ENCODE measurements around the gene CYREN.
"Not testable (repeated sequence)": the region's sequence is repeated elsewhere in the genome, so short reads cannot be mapped to it uniquely, and the experiment has no call there.

The CYREN gene

DNA sequence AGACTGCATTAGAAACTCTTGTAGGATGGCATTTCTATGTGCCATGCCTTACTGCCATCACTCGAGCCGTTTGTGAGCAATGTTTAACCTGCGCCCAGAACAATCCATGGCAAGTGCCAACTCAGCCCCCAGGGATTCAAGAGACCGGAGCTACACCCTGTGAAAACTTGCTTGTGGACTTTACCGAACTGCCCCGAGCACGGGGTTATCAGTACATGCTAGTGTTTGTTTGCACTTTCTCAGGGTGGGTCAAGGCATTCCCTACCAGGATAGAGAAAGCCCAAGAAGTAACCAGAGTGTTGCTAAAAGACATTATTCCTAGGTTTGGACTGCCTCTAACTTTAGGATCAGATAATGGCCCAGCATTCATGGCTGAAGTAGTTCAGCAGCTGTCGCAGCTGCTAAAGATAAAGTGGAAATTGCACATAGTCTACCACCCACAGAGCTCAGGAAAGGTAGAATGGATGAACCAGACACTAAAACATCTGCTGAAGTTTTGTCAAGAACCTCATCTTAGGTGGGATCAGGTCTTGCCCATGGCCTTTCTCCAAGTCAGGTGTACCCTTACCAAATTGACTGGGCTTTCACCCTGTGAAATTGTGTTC lies 8.9 kb upstream of the CYREN start:
- Histone ChIP-seq H3K18ac (ENCODE audit: low read length) (no peak overlapping the region), H3K4me3 (ENCODE audit: low read length) (no peak overlapping the region), H3K79me2 (ENCODE audit: control insufficient read depth, insufficient read depth, low read length) (no peaks in the 10 kb centered on the region), H3K27ac (ENCODE audit: low read depth, low read length) (no peak overlapping the region), H3K56ac (ENCODE audit: low read length) (no peak overlapping the region), H2BK15ac (replicated peaks; ENCODE audit: low read depth) (no peak overlapping the region), H3K4me2 (ENCODE audit: low read length) (no peak overlapping the region), H3K9ac (ENCODE audit: low read length) (no peak overlapping the region), H3K27me3 (ENCODE audit: insufficient read depth, low read length, poor library complexity) (no peaks in the 10 kb centered on the region), H3K23ac (ENCODE audit: low read length) (no peak overlapping the region), H3K4ac (ENCODE audit: low read depth, low read length) (no peak overlapping the region), H4K8ac (ENCODE audit: low read depth, low read length) (no peak overlapping the region), H3K4me1 (ENCODE audit: control insufficient read depth, low read depth, low read length) (no peaks in the 10 kb centered on the region), H4K5ac (ENCODE audit: low read length) (no peak overlapping the region), H2BK5ac (ENCODE audit: low read length) (no peak overlapping the region), H2AK5ac (ENCODE audit: low read length) (no peak overlapping the region), H3K79me1 (ENCODE audit: low read length) (no peaks in the 10 kb centered on the region), H3K36me3 (ENCODE audit: control insufficient read depth, insufficient read depth, low read length) (no peaks in the 10 kb centered on the region), H2BK120ac (ENCODE audit: low read depth, low read length) (no peak overlapping the region)
- WGBS (ENCODE audit: extremely low coverage, insufficient coverage, low lambda C conversion rate), result no CpG with 5 or more reads among the region's 8 CpGs
- no peak for DNase-seq

DNA sequence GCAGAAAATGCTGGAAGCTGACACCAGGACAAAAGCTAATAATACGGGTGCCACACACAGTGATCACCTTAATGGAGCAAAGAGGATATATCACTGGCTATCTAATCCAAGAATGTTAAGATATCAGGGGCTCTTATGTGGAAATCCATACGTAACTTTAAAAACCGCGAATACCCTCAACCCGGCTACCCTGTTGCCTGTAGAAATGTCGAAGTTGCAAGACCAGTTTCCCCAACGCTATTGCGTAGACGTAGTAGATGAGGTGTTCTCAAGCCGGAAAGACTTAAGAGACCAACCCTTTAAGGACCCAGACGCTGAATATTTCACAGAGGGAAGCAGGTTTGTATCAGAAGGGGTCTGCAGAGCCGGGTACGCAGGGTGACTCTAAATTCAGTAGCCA lies 7.9 kb upstream of the CYREN start:
- no CpG with 5 or more reads among the region's 13 CpGs for WGBS (ENCODE audit: extremely low coverage, insufficient coverage, low lambda C conversion rate)
- Histone ChIP-seq H3K4me1 (ENCODE audit: control insufficient read depth, low read depth, low read length) (no peaks in the 10 kb centered on the region), H4K5ac (ENCODE audit: low read length) (no peak overlapping the region), H3K4ac (ENCODE audit: low read depth, low read length) (no peak overlapping the region), H2BK15ac (replicated peaks; ENCODE audit: low read depth) (no peak overlapping the region), H4K8ac (ENCODE audit: low read depth, low read length) (no peak overlapping the region), H2BK120ac (ENCODE audit: low read depth, low read length) (no peak overlapping the region), H3K4me3 (ENCODE audit: low read length) (no peak overlapping the region), H3K4me2 (ENCODE audit: low read length) (no peak overlapping the region), H3K79me2 (ENCODE audit: control insufficient read depth, insufficient read depth, low read length) (no peaks in the 10 kb centered on the region), H3K27ac (ENCODE audit: low read depth, low read length) (no peak overlapping the region), H2AK5ac (ENCODE audit: low read length) (no peak overlapping the region), H3K18ac (ENCODE audit: low read length) (no peak overlapping the region), H3K23ac (ENCODE audit: low read length) (no peak overlapping the region), H3K9ac (ENCODE audit: low read length) (no peak overlapping the region), H3K56ac (ENCODE audit: low read length) (no peak overlapping the region), H3K79me1 (ENCODE audit: low read length) (no peaks in the 10 kb centered on the region), H3K27me3 (ENCODE audit: insufficient read depth, low read length, poor library complexity) (no peaks in the 10 kb centered on the region), H2BK5ac (ENCODE audit: low read length) (no peak overlapping the region), H3K36me3 (ENCODE audit: control insufficient read depth, insufficient read depth, low read length) (no peaks in the 10 kb centered on the region)
- no peak for DNase-seq

DNA sequence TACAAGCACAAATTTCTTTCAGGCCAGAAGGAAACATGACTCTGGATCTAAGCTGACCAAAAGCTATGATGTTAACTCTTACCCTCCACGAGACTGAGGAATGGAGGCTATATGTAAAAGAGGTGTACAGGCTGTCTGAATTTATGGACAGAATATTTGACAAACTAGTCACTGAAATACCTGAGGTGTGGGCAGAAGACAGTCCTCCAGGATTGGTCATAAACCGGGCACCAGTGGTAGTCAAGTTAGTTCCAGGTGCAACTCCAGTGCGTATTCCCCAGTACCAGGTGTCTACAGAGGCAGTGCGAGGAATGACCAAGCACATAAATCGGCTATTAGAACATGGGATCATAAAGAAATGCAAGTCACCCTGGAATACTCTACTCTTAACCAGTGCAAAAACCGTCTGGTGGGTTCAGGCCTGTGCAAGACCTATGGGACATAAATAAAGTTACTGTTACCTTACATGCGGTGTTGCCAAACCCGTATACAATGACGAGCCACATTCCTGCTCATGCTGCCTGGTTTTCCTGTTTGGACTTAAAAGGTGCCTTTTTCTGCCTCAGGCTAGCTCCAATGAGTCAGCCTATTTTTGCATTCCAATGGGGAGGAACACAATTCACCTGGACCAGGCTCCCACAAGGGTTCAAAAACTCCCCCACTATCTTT lies 6.7 kb upstream of the CYREN start:
- H3K18ac ChIP-seq (ENCODE audit: low read length), result no peak overlapping the region

DNA sequence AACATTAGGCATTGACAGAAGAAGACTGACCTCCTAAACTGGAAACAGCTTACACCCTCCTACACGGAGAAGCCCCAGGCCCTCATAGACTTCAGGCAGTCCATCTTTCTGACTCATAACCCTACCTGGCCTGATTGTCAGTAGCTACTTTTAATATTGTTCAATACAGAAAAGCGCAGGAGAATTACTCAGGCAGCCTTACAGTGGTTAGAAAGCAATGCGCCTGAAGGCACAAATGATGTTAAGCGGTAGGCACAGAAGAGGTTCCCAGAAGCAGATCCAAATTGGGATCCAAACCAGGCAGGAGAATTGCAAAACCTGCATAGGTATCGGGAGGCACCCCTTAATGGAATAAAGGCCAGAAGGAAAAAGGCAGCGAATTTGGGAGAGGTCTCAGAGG lies 5.4 kb upstream of the CYREN start:
- Histone ChIP-seq H3K23ac (ENCODE audit: low read length) (no peak overlapping the region), H3K27me3 (ENCODE audit: insufficient read depth, low read length, poor library complexity) (no peaks in the 10 kb centered on the region), H3K9ac (ENCODE audit: low read length) (no peak overlapping the region), H3K56ac (ENCODE audit: low read length) (no peak overlapping the region), H3K4me1 (ENCODE audit: control insufficient read depth, low read depth, low read length) (no peaks in the 10 kb centered on the region), H3K79me1 (ENCODE audit: low read length) (no peaks in the 10 kb centered on the region), H3K4me2 (ENCODE audit: low read length) (no peak overlapping the region), H3K18ac (ENCODE audit: low read length) (no peak overlapping the region), H3K36me3 (ENCODE audit: control insufficient read depth, insufficient read depth, low read length) (no peaks in the 10 kb centered on the region), H4K5ac (ENCODE audit: low read length) (no peak overlapping the region), H4K8ac (ENCODE audit: low read depth, low read length) (no peak overlapping the region), H3K4ac (ENCODE audit: low read depth, low read length) (no peak overlapping the region), H3K27ac (ENCODE audit: low read depth, low read length) (no peak overlapping the region), H2AK5ac (ENCODE audit: low read length) (no peak overlapping the region), H3K79me2 (ENCODE audit: control insufficient read depth, insufficient read depth, low read length) (no peaks in the 10 kb centered on the region), H2BK15ac (replicated peaks; ENCODE audit: low read depth) (no peak overlapping the region), H3K4me3 (ENCODE audit: low read length) (no peak overlapping the region), H2BK120ac (ENCODE audit: low read depth, low read length) (no peak overlapping the region), H2BK5ac (ENCODE audit: low read length) (no peak overlapping the region)
- no peak for DNase-seq
- WGBS (ENCODE audit: extremely low coverage, insufficient coverage, low lambda C conversion rate), result no CpG with 5 or more reads among the region's 6 CpGs

More for the DNA sequence above, 6.7 kb upstream of the CYREN start:
- Histone ChIP-seq H3K4ac (ENCODE audit: low read depth, low read length) (no peak overlapping the region), H3K4me3 (ENCODE audit: low read length) (no peak overlapping the region), H3K27ac (ENCODE audit: low read depth, low read length) (no peak overlapping the region), H3K79me2 (ENCODE audit: control insufficient read depth, insufficient read depth, low read length) (no peaks in the 10 kb centered on the region), H2AK5ac (ENCODE audit: low read length) (no peak overlapping the region), H2BK120ac (ENCODE audit: low read depth, low read length) (no peak overlapping the region), H3K23ac (ENCODE audit: low read length) (no peak overlapping the region), H3K27me3 (ENCODE audit: insufficient read depth, low read length, poor library complexity) (no peaks in the 10 kb centered on the region), H2BK15ac (replicated peaks; ENCODE audit: low read depth) (no peak overlapping the region), H2BK5ac (ENCODE audit: low read length) (no peak overlapping the region), H3K56ac (ENCODE audit: low read length) (no peak overlapping the region), H3K36me3 (ENCODE audit: control insufficient read depth, insufficient read depth, low read length) (no peaks in the 10 kb centered on the region), H4K5ac (ENCODE audit: low read length) (no peak overlapping the region), H4K8ac (ENCODE audit: low read depth, low read length) (no peak overlapping the region), H3K79me1 (ENCODE audit: low read length) (no peaks in the 10 kb centered on the region), H3K9ac (ENCODE audit: low read length) (no peak overlapping the region), H3K4me1 (ENCODE audit: control insufficient read depth, low read depth, low read length) (no peaks in the 10 kb centered on the region), H3K4me2 (ENCODE audit: low read length) (no peak overlapping the region)
- DNase-seq, result peak; percentile 80
- WGBS (ENCODE audit: extremely low coverage, insufficient coverage, low lambda C conversion rate), result no CpG with 5 or more reads among the region's 9 CpGs

DNA sequence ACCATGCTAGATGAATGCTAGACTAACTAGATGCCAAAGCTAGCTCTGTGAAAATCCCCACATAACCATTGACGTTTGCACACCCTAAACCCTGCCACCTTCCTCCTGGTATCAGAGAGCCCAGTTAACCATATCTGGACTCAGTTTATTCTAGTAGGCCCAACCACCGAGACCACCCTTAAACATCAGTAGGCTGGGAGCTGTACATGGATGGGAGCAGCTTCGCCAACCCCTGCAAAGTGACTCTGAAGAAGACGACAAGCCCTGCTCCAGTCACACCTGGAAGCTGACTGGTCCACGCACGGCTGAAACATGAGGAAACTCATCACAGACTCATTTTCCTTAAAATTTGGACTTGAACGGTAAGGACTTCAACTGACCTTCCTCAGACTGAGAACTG lies 4.4 kb upstream of the CYREN start:
- Histone ChIP-seq H3K27me3 (ENCODE audit: insufficient read depth, low read length, poor library complexity) (no peaks in the 10 kb centered on the region), H3K23ac (ENCODE audit: low read length) (no peak overlapping the region), H3K9ac (ENCODE audit: low read length) (no peak overlapping the region), H4K8ac (ENCODE audit: low read depth, low read length) (no peak overlapping the region), H2AK5ac (ENCODE audit: low read length) (no peak overlapping the region), H2BK15ac (replicated peaks; ENCODE audit: low read depth) (no peak overlapping the region), H3K4me2 (ENCODE audit: low read length) (no peak overlapping the region), H3K56ac (ENCODE audit: low read length) (no peak overlapping the region), H3K27ac (ENCODE audit: low read depth, low read length) (no peak overlapping the region), H3K79me1 (ENCODE audit: low read length) (no peaks in the 10 kb centered on the region), H3K36me3 (ENCODE audit: control insufficient read depth, insufficient read depth, low read length) (no peaks in the 10 kb centered on the region), H4K5ac (ENCODE audit: low read length) (no peak overlapping the region), H3K79me2 (ENCODE audit: control insufficient read depth, insufficient read depth, low read length) (peaks cover under 1% of the 10 kb centered on the region), H2BK120ac (ENCODE audit: low read depth, low read length) (no peak overlapping the region), H3K4me3 (ENCODE audit: low read length) (no peak overlapping the region), H2BK5ac (ENCODE audit: low read length) (no peak overlapping the region), H3K18ac (ENCODE audit: low read length) (no peak overlapping the region), H3K4me1 (ENCODE audit: control insufficient read depth, low read depth, low read length) (no peaks in the 10 kb centered on the region), H3K4ac (ENCODE audit: low read depth, low read length) (no peak overlapping the region)
- no peak for DNase-seq
- no CpG with 5 or more reads among the region's 7 CpGs for WGBS (ENCODE audit: extremely low coverage, insufficient coverage, low lambda C conversion rate)

DNA sequence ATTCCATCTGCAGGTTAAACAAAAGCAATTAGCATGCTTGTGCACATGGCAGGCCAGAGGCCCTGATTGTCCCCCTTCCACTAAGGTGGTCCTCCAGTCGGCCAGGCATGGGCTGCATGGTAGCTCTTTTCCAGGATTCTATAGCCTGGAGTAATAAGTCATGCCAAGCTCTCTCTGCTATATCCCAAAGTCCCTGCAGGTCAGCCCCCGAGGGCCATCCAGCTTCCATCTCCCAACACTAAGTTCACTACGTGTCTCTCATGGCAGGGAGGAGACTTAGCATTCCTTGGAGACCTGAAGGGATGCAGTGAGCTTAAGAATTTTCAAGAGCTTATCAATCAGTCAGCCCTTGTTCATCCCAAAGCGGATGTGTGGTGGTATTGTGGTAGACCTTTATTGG lies 3.4 kb upstream of the CYREN start:
- H3K4me1 ChIP-seq (ENCODE audit: control insufficient read depth, low read depth, low read length); H3K79me1 ChIP-seq (ENCODE audit: low read length); H4K8ac ChIP-seq (ENCODE audit: low read depth, low read length); H3K4me3 ChIP-seq (ENCODE audit: low read length); H3K27me3 ChIP-seq (ENCODE audit: insufficient read depth, low read length, poor library complexity); H2BK15ac ChIP-seq (replicated peaks; ENCODE audit: low read depth); H3K4ac ChIP-seq (ENCODE audit: low read depth, low read length); DNase-seq; H3K9ac ChIP-seq (ENCODE audit: low read length); H3K79me2 ChIP-seq (ENCODE audit: control insufficient read depth, insufficient read depth, low read length); H2AK5ac ChIP-seq (ENCODE audit: low read length); H4K5ac ChIP-seq (ENCODE audit: low read length); H3K56ac ChIP-seq (ENCODE audit: low read length); H3K18ac ChIP-seq (ENCODE audit: low read length); H2BK5ac ChIP-seq (ENCODE audit: low read length); H2BK120ac ChIP-seq (ENCODE audit: low read depth, low read length); H3K4me2 ChIP-seq (ENCODE audit: low read length); H3K27ac ChIP-seq (ENCODE audit: low read depth, low read length); H3K23ac ChIP-seq (ENCODE audit: low read length); H3K36me3 ChIP-seq (ENCODE audit: control insufficient read depth, insufficient read depth, low read length): not testable (repeated sequence)
- no CpG with 5 or more reads among the region's 4 CpGs for WGBS (ENCODE audit: extremely low coverage, insufficient coverage, low lambda C conversion rate)

Measured in mesendoderm (in vitro differentiated cells).